Ascending aorta (tissue), 2 donors: ENCODE measurements around the gene FAM3B. TPM values are rescaled to one million over a fixed set of nuclear protein-coding genes. Genes with fewer than 3 reads are reported as not detected.

Experiments
- DNase-seq, 2 donors: peaks; one replicate each; pipeline ENCODE4 v3.0.0-alpha.2; 2019; ENCODE audit warnings: low spot score in 2 of 2
- H3K27ac ChIP-seq, 2 donors: fragments of 200-600 bp; sonication (generic); one replicate each; pipeline ENCODE4 v1.5.1; 2016 to 2017; ENCODE audit warnings: mild to moderate bottlenecking in 1 of 2
- H3K27me3 ChIP-seq: fragments of 200-600 bp; sonication (generic); one replicate; pipeline ENCODE4 v1.5.1; 2017
- H3K36me3 ChIP-seq, 2 donors: fragments of 200-600 bp; sonication (generic); one replicate each; pipeline ENCODE4 v1.5.1; 2016
- H3K4me1 ChIP-seq, 2 donors: fragments of 200-600 bp; sonication (generic); one replicate each; pipeline ENCODE4 v1.5.1; 2016 to 2017; ENCODE audit warnings: mild to moderate bottlenecking in 1 of 2
- H3K4me3 ChIP-seq, 2 donors: fragments of 200-600 bp; sonication (generic); one replicate each; pipeline ENCODE4 v1.5.1; 2016 to 2017; ENCODE audit warnings: mild to moderate bottlenecking in 1 of 2
- H3K9me3 ChIP-seq, 2 donors: fragments of 200-600 bp; sonication (generic); one replicate each; pipeline ENCODE4 v1.5.1; 2016
- intact Hi-C: fragments of 100-400 bp; cut with DNase I; formaldehyde crosslinking; loops from one replicate; pipeline ENCODE4 v1.15.1; 2023
- total RNA-seq: library from RNA; depleted of rRNA; stranded (reverse); fragments of >200 nt; gene quantifications from one replicate; pipeline ENCODE4 v1.1.0, GENCODE V29; 2016
- TF ChIP-seq, protein P1 (sequence below), 3 experiments: fragments of 200-600 bp in 2 of 3; fragments of 450-650 bp in 1 of 3; sonication (generic) in 2 of 3; IDR thresholded peaks; one replicate each; pipeline ENCODE4 v1.5.1; 2016 to 2019; ENCODE audit warnings: antibody characterized with exemption in 3 of 3, mild to moderate bottlenecking in 1 of 3, moderate library complexity in 1 of 3

FAM3B gene
- not detected for total RNA-seq

DNA sequence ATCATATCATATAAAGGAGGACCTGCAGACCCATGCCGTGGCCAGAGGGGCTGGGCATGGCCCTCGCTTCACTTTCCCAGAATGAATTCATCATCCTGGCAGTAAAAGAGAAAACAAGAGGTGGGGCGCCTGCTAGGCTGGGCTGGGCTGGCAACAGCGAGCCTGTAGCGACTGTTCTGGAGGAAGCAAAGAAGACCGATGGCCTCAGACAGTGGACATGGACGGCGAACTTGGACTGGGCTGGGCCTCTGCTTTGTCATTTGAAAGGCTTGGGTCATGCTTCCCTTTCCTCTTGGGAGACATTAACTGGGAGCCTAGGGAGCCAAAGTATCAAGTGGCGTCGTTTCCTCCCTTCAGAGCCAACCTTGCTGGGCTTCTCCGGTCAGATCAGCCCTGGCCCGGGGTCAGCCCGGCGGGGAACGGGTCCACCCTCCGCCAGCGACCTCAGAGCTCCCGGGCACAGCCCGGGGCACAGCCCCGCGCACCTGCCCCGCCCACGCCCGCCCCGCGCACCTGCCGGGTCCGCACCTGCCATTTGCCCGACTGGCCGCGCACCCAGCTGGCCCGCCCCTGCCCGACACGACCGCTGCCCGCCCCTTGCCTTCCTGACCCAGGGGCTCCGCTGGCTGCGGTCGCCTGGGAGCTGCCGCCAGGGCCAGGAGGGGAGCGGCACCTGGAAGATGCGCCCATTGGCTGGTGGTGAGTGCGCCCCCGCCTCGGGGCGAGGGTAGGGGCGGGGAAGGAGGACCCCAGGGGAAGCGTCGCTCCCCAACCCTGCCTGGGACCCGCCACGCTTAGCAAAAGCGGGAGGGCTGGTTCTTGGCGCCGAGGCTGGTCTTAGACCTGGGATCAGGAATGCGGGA, at the start of gene FAM3B:
Gene FAM3B, plus strand, starts transcription at position 602 of the 863 bp plus-strand sequence. Its CDS starts 79 bp downstream, at position 681.
- Histone ChIP-seq H3K9me3 (no peaks in the 10 kb centered on the region), H3K4me3 (peak within 1 kb of the TSS; percentile 40 to 54), H3K4me1 (peaks cover 0 to 7% of the 10 kb centered on the region in 2 donors), H3K27me3 (no peaks in the 10 kb centered on the region), H3K36me3 (no peaks in the 10 kb centered on the region), H3K27ac (no peak within 1 kb of the TSS)
- TF ChIP-seq, protein P1, sequence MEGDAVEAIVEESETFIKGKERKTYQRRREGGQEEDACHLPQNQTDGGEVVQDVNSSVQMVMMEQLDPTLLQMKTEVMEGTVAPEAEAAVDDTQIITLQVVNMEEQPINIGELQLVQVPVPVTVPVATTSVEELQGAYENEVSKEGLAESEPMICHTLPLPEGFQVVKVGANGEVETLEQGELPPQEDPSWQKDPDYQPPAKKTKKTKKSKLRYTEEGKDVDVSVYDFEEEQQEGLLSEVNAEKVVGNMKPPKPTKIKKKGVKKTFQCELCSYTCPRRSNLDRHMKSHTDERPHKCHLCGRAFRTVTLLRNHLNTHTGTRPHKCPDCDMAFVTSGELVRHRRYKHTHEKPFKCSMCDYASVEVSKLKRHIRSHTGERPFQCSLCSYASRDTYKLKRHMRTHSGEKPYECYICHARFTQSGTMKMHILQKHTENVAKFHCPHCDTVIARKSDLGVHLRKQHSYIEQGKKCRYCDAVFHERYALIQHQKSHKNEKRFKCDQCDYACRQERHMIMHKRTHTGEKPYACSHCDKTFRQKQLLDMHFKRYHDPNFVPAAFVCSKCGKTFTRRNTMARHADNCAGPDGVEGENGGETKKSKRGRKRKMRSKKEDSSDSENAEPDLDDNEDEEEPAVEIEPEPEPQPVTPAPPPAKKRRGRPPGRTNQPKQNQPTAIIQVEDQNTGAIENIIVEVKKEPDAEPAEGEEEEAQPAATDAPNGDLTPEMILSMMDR (IDR thresholded peaks at IDR 0.05) = no peak
- intact Hi-C loops = no loop called here
- no peak for DNase-seq

- no peak overlapping the region for H3K27ac ChIP-seq
- intact Hi-C loops = no loop called here
- peaks cover 10 to 12% of the 10 kb centered on the region in 2 donors for H3K36me3 ChIP-seq
- H3K4me1 ChIP-seq = no peaks in the 10 kb centered on the region
- no peak overlapping the region for H3K4me3 ChIP-seq
- TF ChIP-seq, protein P1 (IDR thresholded peaks at IDR 0.05) = no peak
- no peaks in the 10 kb centered on the region for H3K27me3 ChIP-seq
- H3K9me3 ChIP-seq = peaks cover 0 to 11% of the 10 kb centered on the region in 2 donors
- no peak for DNase-seq
Observed at GRCh38 chr21:41267346-41267745, 49.3 kb upstream of the FAM3B start.

DNA sequence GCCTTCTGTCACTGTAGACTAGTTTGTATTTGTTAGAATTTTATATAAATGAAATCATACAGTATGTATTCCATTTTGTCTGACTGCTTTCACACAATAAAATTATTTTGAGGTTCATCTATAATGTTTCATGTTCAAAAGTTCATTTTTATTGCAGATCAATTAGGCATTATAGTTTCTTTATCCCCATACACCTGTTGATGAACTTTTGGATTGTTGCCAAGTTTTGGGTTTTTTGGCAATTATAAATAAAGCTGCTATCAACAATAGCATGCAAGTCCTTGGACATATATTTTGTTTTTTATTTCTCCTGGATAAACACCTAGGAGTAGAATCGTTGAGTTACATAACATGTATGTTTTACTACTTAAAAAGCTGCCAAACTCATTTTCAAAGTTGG, 47.1 kb upstream of the FAM3B start:
- Histone ChIP-seq H3K27me3 (no peaks in the 10 kb centered on the region), H3K9me3 (peaks cover 0 to 11% of the 10 kb centered on the region in 2 donors), H3K4me1 (no peaks in the 10 kb centered on the region), H3K27ac (no peak overlapping the region), H3K4me3 (no peak overlapping the region), H3K36me3 (peaks cover 9 to 11% of the 10 kb centered on the region in 2 donors)
- DNase-seq = no peak
- intact Hi-C loops = no loop called here
- TF ChIP-seq, protein P1 (IDR thresholded peaks at IDR 0.05) = no peak

DNA sequence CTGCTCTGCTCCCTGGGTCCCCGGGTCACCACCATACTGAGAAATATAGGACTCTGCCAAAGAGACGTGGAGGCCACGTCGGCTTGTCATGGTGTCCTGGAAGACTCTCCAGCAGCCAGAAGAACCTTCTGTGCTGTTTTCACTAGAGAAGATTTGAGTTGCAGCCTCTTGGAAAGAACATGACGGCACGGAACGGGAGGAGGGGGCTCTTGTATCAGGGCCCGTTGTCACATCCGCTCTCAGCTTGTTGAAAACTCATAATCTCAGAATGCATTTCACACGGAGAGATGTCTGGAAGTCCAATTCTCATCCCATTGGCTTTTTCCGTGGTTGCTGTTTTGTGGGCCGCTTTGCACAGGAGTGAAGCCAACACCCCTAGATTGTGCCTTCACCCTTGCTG, 39.4 kb upstream of the FAM3B start:
- DNase-seq = no peak
- Histone ChIP-seq H3K36me3 (peaks cover 15 to 22% of the 10 kb centered on the region in 2 donors), H3K27ac (no peak overlapping the region), H3K9me3 (peaks cover 0 to 1% of the 10 kb centered on the region in 2 donors), H3K27me3 (no peaks in the 10 kb centered on the region), H3K4me1 (no peaks in the 10 kb centered on the region), H3K4me3 (no peak overlapping the region)
- intact Hi-C loops = no loop called here
- TF ChIP-seq, protein P1 (IDR thresholded peaks at IDR 0.05) = no peak

GRCh38 chr21:41277846-41278245, 38.8 kb upstream of the FAM3B start:
- no peaks in the 10 kb centered on the region for H3K27me3 ChIP-seq
- intact Hi-C loops = no loop called here
- TF ChIP-seq, protein P1 (IDR thresholded peaks at IDR 0.05) = no peak
- peaks cover 10 to 22% of the 10 kb centered on the region in 2 donors for H3K36me3 ChIP-seq
- no peak overlapping the region for H3K4me3 ChIP-seq
- DNase-seq = no peak
- H3K27ac ChIP-seq = no peak overlapping the region
- no peaks in the 10 kb centered on the region for H3K9me3 ChIP-seq
- H3K4me1 ChIP-seq = no peaks in the 10 kb centered on the region
